ENCODE data around the gene SYF2. TPM values are rescaled to one million over a fixed set of nuclear protein-coding genes. Genes with fewer than 3 reads are reported as not detected.
"Not testable (repeated sequence)": the region's sequence is repeated elsewhere in the genome, so short reads cannot be mapped to it uniquely, and the experiment has no call there.

The SYF2 gene
- total RNA-seq, 1 donor from 2014 or later, result 40.8 TPM

DNA sequence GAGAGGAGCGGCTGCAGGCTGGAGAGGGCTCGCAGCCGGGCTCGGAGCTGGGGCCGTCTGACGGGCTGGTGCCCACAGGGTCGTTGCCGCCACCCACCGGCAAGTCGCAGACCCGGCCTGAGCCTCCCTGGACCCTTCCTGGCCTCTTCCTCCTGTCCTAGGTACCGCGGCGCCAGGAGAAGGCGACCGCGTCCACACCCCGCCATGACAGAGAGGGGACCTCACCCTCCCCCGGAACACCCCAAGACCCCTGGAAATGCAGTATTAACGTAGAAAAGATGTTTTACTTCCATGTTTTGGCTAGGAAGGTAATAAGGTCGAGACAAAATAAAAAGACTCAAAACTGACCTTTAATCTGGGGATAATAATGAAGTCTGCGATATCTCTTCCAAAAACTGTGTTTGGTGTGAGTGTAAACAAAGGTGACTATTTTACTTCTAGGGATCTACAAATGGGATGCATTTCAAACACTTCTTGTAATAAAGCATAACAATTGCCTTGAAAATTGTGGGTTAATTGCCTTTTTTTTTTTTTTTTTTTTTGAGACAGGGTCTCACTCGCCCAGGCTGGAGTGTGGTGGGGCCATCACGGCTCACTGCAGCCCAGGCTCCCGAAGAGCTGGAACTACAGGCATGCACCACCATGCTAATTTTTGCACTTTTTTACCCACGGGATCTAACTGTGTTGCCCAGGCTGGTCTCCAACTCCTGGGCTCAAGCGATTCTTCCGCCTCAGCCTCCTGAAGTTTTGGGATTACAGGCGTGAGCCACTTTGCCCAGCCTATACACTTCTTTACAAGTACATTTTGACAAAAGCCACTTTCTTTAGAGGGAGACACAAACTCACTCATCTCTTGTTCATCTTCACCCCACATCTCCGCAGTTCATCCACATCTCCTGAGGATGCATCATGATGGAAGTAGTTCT, 15.8 kb upstream of the SYF2 start:
- intact Hi-C loops (cut with micrococcal nuclease), result no loop called here
- ATAC-seq (no peak), DNase-seq (no peak)

DNA sequence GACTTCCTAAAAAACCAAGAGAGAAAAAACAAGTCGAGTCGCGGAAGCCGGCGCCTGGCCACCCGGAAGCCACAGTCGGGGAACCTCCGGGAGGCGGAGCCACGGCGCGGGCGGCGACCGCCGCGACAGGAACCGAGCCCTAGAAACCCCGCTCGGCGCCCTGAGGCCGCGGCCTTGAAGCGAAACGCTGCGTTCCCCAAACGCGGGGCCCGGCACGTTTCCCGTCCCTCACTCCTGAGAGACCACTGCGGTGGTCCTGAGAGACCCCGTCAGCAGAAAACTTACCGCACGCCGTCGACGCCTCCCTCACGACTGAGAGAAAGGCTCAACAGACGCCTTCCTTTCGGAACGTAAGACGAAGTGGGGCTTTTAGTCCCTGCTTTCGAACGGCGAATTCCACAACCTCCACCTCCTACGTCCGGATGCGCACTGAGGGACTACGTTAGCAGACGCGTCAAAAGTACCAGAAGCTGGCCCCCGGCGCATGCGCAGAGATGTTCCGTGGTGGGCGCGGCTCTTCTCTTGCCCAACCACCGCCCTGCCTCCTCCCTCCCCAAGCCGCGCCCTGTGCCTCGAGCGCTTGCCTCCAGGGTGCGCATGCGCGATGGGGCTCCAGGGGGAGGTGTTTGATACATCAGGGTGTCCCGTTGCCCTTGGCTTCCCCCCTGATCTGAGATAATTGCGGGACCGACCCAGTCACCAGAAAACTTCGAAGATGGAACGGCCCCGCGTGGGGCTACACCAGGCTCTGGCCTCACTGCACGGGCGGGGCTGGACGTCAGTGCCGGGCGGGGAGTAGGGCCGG, 14.9 kb upstream of the SYF2 start, which contains the start of gene RSRP1:
TSS of gene RSRP1 (minus strand) at position 431 of the 805 bp plus-strand sequence. CDS start 491 bp downstream, outside the sequence.
- DNase-seq (peak; percentile 100), ATAC-seq (peak; percentile 92)
- intact Hi-C loops (cut with micrococcal nuclease), result no loop called here

DNA sequence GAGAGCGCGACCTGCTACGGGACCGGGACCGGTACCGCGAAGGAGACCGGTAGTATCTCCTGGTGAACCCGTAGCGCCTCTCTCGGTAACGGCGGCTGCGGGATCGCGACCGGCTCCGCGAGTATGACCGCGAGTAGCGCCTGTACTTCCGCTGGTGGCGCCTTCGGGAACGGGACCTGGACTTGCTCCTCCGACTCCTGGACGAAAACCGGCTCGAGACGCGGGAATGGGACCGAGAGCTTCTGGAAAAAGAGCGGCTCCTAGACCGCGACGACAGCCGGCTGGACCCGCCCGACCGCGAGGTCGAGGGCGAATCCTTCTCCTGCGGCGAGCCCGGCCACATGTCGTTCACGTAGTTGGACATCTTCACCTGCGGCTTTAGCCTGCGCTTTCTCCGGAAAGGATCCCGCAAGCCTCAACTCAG, 14.3 kb upstream of the SYF2 start:
- ATAC-seq, result no peak
- peak; percentile 49 for DNase-seq
- intact Hi-C loops (cut with micrococcal nuclease), result no loop called here

DNA sequence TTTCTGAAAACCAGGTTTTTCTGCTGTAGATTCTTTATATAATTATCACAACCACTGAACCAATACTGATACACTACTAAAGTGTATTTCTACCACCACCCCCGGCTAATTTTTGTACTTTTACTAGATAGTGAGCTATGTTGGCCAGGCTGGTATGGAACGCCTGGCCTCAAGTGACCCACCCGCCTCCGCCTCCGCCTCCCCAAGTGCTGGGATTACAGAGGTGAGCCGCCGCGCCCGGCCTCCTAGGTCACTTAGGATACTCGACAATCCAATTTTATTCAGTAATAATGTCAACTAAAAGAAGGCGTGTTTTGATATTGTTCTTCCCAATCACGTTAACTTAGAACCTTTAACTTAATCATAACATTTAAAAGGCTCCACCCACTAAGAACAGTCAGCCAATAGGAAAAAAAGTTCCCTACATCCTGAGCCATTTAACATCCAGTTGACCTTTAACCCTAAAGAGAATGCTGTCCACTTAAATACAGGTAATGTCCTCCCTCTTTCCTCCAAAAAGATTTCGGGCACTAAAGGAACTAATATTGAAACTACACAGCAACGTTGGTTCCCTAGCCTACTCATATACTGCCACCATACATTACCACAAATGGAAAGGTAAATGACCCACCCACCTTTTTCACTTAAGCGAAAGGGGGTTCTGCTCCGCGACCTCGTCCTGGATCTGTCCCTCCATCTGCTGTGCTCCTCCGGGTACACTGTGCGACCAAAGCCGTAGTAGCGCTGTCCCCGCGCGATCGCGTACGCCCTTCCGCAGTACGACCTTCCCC, 13.7 kb upstream of the SYF2 start:
- peak; percentile 1 for ATAC-seq
- intact Hi-C loops (cut with micrococcal nuclease), result no loop called here

DNA sequence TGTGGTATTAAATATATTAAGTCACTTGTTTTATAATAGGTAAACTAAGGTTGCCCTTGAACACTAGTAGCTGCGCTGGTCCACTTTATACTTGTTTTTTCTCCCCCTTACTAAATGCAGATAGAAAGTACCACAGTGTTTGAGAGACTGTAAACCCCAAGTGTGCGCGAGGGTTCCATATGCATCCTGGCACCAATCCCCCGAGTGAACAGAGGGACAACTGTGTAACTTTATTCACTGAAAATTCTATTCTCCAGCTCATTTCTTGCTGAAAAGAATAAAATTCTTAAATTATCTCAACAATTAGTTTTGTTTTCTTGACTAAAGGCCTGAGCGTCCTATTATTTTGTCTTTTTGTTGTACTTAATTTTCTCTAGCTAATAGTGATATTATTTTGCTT, 13.1 kb upstream of the SYF2 start:
- intact Hi-C loops (cut with micrococcal nuclease), result no loop called here
- no peak for ATAC-seq

More for the DNA sequence above, 13.7 kb upstream of the SYF2 start:
- peak; percentile 56 for DNase-seq

DNA sequence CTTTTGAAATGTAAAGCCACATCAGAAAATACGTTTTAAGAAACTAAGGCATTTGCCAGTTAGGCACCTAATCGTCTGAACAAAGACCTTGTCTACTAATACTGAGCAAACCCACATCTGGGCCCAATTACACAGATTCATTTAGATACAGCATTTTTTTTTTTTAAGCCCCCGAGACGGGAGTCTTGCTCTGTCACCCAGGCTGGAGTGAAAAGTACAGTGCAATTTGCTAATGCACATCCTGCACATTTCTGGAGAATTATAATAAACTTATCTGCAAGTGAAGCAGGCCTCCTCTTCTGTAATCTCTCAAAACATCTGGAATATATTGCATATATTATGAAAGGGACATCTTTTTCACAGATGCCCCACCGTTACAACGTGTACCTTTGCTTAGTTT, 11.6 kb upstream of the SYF2 start:
- ATAC-seq (no peak), DNase-seq (no peak)
- intact Hi-C loops (cut with micrococcal nuclease), result no loop called here

More for the DNA sequence above, 13.1 kb upstream of the SYF2 start:
- no peak for DNase-seq

DNA sequence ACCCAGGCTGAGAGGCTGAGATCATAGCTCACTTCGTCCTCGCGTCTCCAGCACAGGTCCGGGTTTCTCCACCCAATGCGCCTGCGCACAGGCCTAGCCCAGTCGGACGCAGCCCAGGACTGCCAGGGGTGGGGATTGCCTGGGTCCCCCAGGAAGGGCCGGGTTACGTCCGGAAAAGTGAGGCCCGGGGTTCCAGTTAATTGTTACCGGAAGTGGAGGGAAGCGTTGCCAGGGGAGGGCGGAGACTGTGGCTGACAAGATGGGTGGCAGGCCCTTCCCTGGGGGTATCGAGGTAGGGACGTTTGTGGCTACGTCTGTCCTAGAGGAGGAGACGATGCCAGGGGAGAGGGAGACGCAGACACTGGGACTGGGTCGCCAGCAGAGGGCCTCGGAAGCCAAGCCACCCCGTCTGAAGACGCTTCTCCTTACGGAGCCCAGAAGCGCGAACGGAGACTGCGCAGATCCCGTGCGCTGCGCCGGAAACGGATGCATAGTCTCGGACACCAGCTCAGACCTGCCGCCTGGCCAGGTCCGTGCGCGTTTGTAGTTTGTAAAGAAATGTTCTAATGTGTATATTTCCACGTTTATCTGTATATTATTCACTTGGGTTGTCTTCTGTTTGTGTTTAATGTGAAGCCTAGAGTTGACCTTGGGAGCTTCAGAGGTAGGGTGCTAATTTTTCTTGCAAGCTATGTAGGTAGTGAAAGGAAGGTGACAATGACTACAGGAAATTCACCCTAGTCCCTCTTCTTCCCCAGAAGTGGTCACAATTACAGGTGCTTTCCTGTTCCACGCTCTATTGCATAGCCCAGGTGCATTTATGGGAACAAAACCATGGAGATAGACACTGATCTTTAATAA, 7.6 kb upstream of the SYF2 start:
- intact Hi-C loops (cut with micrococcal nuclease), result no loop called here
- peak; percentile 91 for ATAC-seq
- DNase-seq, result peak; percentile 93

DNA sequence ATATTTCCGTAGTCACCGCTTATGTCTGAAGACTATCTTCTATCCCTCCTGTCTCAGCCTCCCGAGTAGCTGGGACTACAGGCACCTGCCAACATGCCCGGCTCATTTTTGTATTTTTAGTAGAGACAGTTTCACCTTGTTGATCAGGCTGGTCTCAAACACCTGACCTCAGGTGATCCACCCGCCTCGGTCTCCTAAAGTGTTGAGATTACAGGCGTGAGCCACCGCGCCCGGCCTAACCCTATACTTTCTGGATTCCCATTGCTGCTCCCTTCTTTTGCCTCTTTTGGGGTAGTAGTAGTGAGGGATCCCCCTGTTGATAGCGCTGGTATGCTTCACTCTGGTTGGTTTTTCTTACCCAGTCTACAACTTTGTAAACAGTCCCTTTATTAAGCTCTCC, 5.7 kb upstream of the SYF2 start:
- ATAC-seq (no peak), DNase-seq (no peak)
- intact Hi-C loops (cut with micrococcal nuclease), result no loop called here

DNA sequence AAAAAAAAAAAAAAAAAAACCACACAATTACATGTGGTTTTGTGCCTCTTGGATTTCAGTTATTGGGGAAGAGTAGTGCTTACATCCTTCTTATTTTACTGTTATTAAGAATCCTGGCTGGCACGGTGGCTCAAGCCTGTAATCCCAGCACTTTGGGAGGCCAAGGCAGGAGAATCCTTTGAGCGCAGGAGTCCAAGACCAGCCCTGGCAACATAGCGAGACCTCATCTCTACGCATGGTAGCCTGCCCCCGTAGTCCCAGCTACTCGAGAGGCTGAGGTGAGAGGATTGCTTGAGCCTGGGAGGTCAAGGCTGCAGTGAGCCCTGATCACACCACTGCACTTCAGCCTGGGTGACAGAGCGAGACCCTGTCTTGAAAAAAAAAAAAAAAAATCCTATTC, 4.0 kb upstream of the SYF2 start:
- intact Hi-C loops (cut with micrococcal nuclease); DNase-seq; ATAC-seq: not testable (repeated sequence)

DNA sequence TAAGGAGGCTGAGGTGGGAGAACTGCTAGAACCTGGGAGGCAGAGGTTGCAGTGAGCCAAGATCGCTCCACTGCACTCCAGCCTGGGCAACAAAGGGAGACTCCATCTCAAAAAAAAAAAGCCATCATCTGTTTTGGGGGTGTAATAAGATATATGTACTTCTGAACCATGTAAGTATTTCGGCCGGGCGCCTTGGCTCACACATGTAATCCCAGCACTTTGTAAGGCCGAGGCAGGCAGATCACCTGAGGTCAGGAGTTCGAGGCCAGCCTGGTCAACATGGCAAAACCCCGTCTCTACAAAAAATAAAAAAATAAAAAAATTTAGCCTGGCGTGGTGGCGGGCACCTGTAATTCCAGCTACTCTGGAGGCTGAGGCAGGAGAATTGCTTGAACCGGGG, 3.1 kb upstream of the SYF2 start:
- DNase-seq; ATAC-seq; intact Hi-C loops (cut with micrococcal nuclease): not testable (repeated sequence)

DNA sequence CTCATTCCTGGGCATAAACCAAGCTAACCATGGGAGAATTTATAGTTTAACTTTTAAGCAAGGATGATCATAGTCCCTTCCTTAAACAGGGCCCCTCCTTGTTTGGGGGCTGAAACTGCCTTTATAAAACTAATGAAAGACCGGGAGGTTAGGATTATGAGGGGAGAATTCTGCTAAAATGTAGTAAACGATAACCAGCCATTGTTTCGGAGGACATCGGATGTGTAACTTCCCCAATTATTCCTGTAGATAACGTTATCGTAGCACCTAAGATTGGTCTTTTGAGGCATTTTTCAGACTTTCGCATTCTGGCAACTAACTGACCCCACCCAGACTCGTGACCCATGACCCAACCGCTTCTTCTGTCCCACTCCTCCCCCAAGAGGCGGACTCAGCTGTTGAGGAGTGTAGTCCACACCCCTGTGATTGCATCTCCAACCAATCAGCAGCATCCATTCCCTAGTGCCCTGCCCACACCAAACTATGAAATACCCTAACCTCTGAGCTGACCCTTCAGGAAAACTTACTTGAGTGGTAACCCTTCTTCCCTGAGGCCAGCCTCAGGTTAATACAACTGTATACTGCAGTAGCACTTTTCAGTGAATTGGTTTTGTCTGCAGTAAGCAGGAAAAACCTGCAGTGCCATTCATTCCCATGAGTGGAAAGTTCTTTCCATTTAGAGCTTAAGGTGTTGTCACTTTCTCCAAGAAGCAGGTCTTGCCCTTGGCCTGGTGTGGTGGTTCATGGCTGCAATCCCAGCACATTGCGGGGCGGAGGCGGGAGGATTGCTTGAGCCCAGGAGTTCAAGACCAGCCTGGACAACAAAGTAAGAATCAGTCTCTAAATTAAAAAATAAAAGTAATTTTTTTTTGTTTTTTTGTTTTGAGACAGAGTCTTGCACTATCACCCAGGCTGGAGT, 823 bp upstream of the SYF2 start:
- intact Hi-C loops (cut with micrococcal nuclease), result no loop called here
- DNase-seq, result peak; percentile 74
- peak; percentile 89 for ATAC-seq

DNA sequence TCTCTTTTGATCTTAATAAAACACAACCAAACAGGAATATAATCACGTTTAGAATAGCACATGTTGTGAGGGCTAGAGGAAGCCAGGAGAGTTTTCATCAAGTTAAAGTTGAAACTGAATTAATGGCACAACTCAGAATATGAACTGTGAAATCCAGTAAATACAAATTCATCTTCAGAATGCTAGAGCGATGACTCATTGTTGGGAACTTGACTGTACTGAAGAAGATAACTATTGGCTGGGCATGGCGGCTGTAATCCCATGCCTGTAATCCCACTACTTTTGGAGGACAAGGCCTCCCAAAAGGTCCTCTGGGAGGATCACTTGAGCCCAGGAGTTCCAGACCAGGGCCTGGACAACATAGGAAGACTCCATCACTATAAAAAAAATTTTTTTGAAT, 8.8 kb downstream of the SYF2 start:
- intact Hi-C loops (cut with micrococcal nuclease), result loop anchor here (10.0 kb wide), 1 partner anchor 569 kb away; no protein-coding TSS in a partner anchor
- ATAC-seq (no peak), DNase-seq (no peak)

DNA sequence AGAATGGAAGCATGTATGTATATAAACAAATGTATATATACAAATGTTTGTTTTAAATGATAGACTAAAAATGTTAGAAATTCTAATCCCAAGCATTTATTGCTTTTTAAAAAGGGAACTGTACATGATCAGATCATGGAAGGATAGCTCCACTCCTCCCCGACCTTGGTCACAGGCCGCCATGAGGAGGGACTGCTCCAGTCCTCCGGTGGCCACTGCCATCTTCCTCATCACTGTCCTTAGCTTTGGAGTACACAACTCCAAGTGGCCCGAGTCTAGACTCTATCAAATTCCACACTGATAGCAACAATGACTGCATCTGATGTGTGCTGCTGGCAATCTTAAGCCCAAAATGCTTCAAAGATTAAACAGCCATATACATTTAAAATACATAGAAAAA, 9.7 kb downstream of the SYF2 start:
- DNase-seq (no peak), ATAC-seq (no peak)
- intact Hi-C loops (cut with micrococcal nuclease), result loop anchor here (10.0 kb wide), 1 partner anchor 568 kb away; no protein-coding TSS in a partner anchor

DNA sequence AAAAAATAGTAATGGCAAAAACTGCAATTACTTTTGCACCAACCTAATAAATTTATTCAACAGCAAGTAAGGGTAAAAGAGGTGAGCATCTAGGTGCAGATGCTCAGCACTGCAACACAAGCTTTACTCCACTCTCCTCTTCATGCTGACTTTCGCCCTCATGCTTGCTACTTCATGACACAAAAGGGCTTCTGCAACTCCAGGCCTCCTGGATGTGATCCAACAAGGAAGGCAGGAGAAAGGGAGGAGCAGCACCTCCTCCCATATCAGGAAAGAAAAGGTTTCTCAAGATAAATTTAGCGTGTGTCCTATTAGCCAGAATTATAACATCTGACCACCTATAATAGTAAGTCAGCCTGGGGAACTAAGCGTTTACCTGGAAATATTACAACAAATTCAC, 11.6 kb downstream of the SYF2 start:
- no peak for DNase-seq
- ATAC-seq, result no peak
- intact Hi-C loops (cut with micrococcal nuclease), result loop anchor here (10.0 kb wide), 1 partner anchor 566 kb away; no protein-coding TSS in a partner anchor

DNA sequence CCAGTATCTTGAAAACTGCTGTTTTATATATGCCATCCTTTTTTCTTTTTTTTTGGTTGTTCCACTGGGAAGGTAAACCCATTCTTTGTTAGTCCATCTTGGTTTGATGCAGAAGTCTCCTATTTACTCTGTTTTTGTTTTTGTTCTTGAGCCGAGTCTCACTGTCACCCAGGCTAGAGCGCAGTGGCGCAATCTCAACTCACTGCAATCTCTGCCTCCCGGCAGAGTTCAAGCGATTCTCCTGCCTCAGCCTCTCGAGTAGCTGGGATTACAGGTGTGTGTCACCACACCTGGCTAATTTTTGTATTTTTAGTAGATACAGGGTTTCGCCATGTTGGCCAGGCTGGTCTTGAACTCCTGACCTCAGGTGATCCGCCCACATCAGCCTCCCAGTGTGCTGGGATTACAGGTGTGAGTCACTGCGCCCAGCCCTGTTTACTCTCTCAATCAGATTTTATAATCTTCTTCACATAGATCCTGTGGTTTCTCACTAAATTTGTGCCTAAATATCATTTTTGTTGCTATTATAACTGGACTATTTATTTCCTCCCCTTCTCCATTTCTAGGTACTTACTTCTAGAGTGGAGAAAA, 12.5 kb downstream of the SYF2 start:
- ATAC-seq, result no peak
- DNase-seq, result no peak
- intact Hi-C loops (cut with micrococcal nuclease), result loop anchor here (10.0 kb wide), 1 partner anchor 565 kb away; no protein-coding TSS in a partner anchor

DNA sequence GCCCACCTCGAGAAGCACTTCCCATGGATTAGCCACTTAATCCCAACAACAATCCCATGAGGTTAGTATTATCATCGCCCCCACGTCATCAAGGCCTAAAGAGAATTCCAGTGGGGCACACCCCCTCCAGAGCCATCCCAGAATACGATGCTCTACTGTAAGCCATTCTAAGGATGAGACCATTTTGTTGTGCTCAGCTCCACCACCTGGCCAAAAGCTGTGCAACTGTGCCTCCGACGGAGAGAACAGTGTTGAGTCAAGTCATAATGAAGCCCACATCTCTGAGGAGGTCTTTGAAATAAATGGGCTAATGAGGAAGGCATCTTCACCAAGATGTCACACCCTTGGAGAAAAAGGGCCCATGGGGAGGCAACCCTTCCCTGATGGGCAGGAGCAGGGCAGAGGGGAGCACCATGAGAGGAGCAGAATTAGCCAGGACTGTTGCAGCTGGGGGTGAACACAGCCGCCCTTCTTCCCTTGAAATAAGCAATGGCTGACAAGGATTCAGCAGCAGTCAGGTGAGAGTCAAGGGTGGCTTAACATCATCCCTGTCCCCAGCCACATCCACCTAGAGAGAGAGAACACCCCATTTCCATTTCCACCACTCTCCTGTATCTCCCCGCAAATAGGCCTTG, 14.6 kb downstream of the SYF2 start:
- intact Hi-C loops (cut with micrococcal nuclease), result no loop called here
- DNase-seq, result no peak
- no peak for ATAC-seq
